GM12878 (cell line): ENCODE results near the gene RAB33A. TPM values are rescaled to one million over a fixed set of nuclear protein-coding genes. Genes with fewer than 3 reads are reported as not detected.

ENCODE experiments used
- ATAC-seq: fragments of 200-7000 bp; cut with Tn5 transposase; 3 replicates; pipeline ENCODE4 v1.9.1; 2020; ENCODE audit warnings: mild to moderate bottlenecking, moderate library complexity
- BruUV-seq: library from RNA; stranded (reverse); fragments of 400-500 nt; replicated peaks from 2 replicates; lab custom pipeline; 2021; lab: Mats Ljungman, UMichigan
- CTCF ChIA-PET: fragments of 300-600 bp; sonication (Branson Sonifier 250); formaldehyde crosslinking; extraction: SDS; loops from one replicate; lab custom pipeline; 2021; ENCODE audit warnings: inconsistent platforms; lab: Yijun Ruan, JAX
- POLR2A ChIA-PET: fragments of 350-600 bp; formaldehyde crosslinking; extraction: SDS; loops from one replicate; lab custom pipeline; 2021; ENCODE audit warnings: inconsistent platforms; lab: Charles Lee
- RAD21 ChIA-PET: fragments of 300-600 bp; sonication (Branson Sonifier 250); formaldehyde crosslinking; loops from one replicate; lab custom pipeline; 2023; ENCODE audit warnings: antibody characterized with exemption; ENCODE audit not compliant: unreplicated experiment; lab: Charles Lee
- SMC1A ChIA-PET: fragments of 300-600 bp; sonication (Branson Sonifier 250); formaldehyde crosslinking; loops from one replicate; lab custom pipeline; 2023; ENCODE audit not compliant: unreplicated experiment, uncharacterized antibody; lab: Charles Lee
- DNase-seq: peaks from one replicate; pipeline ENCODE4 v3.0.0-alpha.2; 2011; ENCODE audit warnings: low read depth, low spot score
- FAIRE-seq: peaks from 3 replicates; lab custom pipeline; 2011; peaks lifted over from hg19 to GRCh38; lab: Jason Lieb, UNC
- H2AFZ ChIP-seq: 2 replicates; pipeline ENCODE4 v1.6.0; 2011; ENCODE audit warnings: low read depth, low read length, control low read depth; ENCODE audit not compliant: control insufficient read depth
- H3K27ac ChIP-seq: 2 replicates; pipeline ENCODE4 v1.5.1; 2011; ENCODE audit warnings: control low read depth; ENCODE audit not compliant: control insufficient read depth, insufficient read depth
- H3K27me3 ChIP-seq, 2 experiments: replicated peaks in 1 of 2; 2 replicates each; pipeline versions ENCODE4 v1.6.0 to v1.6.1; 2011; ENCODE audit warnings: low read length in 1 of 2; ENCODE audit not compliant: control insufficient read depth in 2 of 2, insufficient read depth in 2 of 2
- H3K36me3 ChIP-seq, 2 experiments: 2 replicates each; pipeline ENCODE4 v1.5.1; 2011; ENCODE audit warnings: low read length in 1 of 2; ENCODE audit not compliant: control insufficient read depth in 2 of 2, insufficient read depth in 2 of 2
- H3K4me1 ChIP-seq: 2 replicates; pipeline ENCODE4 v1.6.1; 2011; ENCODE audit warnings: mild to moderate bottlenecking, low read length, moderate library complexity, mixed read lengths; ENCODE audit not compliant: control insufficient read depth, insufficient read depth
- H3K4me2 ChIP-seq: 2 replicates; pipeline ENCODE4 v1.6.0; 2011; ENCODE audit warnings: control low read depth; ENCODE audit not compliant: control insufficient read depth, insufficient read depth
- H3K4me3 ChIP-seq: fragments of 200-600 bp; sonication (generic); 2 replicates; pipeline ENCODE4 v1.5.1; 2016
- H3K79me2 ChIP-seq: 2 replicates; pipeline ENCODE4 v1.6.0; 2011; ENCODE audit warnings: low read length; ENCODE audit not compliant: control insufficient read depth, insufficient read depth
- H3K9ac ChIP-seq: 2 replicates; pipeline ENCODE4 v1.8.0; 2011; ENCODE audit warnings: low read length, control low read depth, mixed read lengths; ENCODE audit not compliant: control insufficient read depth, insufficient read depth
- H3K9me3 ChIP-seq: replicated peaks from 3 replicates; pipeline ENCODE4 v1.5.1; 2011; ENCODE audit warnings: mild to moderate bottlenecking, low read length; ENCODE audit not compliant: control insufficient read depth, insufficient read depth
- H4K20me1 ChIP-seq: 2 replicates; pipeline ENCODE4 v1.6.0; 2011; ENCODE audit not compliant: control insufficient read depth, insufficient read depth
- CBFB ChIP-seq: IDR thresholded peaks from 2 replicates; pipeline ENCODE4 v1.6.1; 2016; ENCODE audit warnings: antibody characterized with exemption, low read depth
- ETV6 ChIP-seq, 2 experiments: fragments of 450-650 bp in 1 of 2; IDR thresholded peaks in 1 of 2; conservative IDR thresholded peaks in 1 of 2; 2 replicates each; pipeline ENCODE4 v1.6.1; 2014; ENCODE audit warnings: antibody characterized with exemption in 1 of 2, borderline replicate concordance in 1 of 2, low read depth in 1 of 2, mild to moderate bottlenecking in 1 of 2, moderate library complexity in 1 of 2
- MTA2 ChIP-seq: fragments of 450-650 bp; IDR thresholded peaks from 2 replicates; pipeline ENCODE4 v1.6.1; 2016; ENCODE audit warnings: low read depth, mild to moderate bottlenecking, moderate library complexity
- NFIC ChIP-seq: IDR thresholded peaks from 2 replicates; pipeline ENCODE4 v1.6.1; 2012; ENCODE audit warnings: low read depth, mild to moderate bottlenecking, inconsistent platforms, low read length, moderate library complexity
- POLR2A ChIP-seq: IDR thresholded peaks from 2 replicates; pipeline ENCODE4 v1.6.1; 2011; ENCODE audit warnings: low read depth, mild to moderate bottlenecking, low read length
- RAD51 ChIP-seq: fragments of 450-650 bp; IDR thresholded peaks from 2 replicates; pipeline ENCODE4 v1.6.1; 2016; ENCODE audit warnings: moderate library complexity, mild to moderate bottlenecking, inconsistent platforms
- RBBP5 ChIP-seq: fragments of 200-600 bp; sonication (generic); conservative IDR thresholded peaks from 2 replicates; pipeline ENCODE4 v1.6.1; 2016
- RELA ChIP-seq: fragments of 450-650 bp; IDR thresholded peaks from 2 replicates; pipeline ENCODE4 v1.8.0; 2014; ENCODE audit warnings: borderline replicate concordance; ENCODE audit not compliant: partially characterized antibody
- RFX5 ChIP-seq: IDR thresholded peaks from 2 replicates; pipeline ENCODE4 v1.6.1; 2011; ENCODE audit warnings: low read depth, low read length, improper control_type of control experiment
- SREBF2 ChIP-seq: IDR thresholded peaks from 2 replicates; pipeline ENCODE4 v1.6.1; 2012; ENCODE audit warnings: mild to moderate bottlenecking, low read length
- WRNIP1 ChIP-seq: IDR thresholded peaks from 2 replicates; pipeline ENCODE4 v1.6.1; 2011; ENCODE audit warnings: low read depth, low read length, improper control_type of control experiment, borderline replicate concordance
- ZBED1 ChIP-seq: IDR thresholded peaks from 2 replicates; pipeline ENCODE4 v1.6.1; 2016; ENCODE audit warnings: borderline replicate concordance
- WGBS: methylation state at CpG from one replicate; pipeline ENCODE4 v1.1.6; 2016; ENCODE audit warnings: low lambda C conversion rate; ENCODE audit not compliant: insufficient replicate concordance, insufficient coverage; ENCODE audit errors: missing lambda C conversion rate; 5-methylcytosine and 5-hydroxymethylcytosine counted together
- in situ Hi-C: fragments of 300-500 bp; cut with MboI; formaldehyde crosslinking; loops from 9 replicates; pipeline ENCODE4 v1.14.3; 2018; ENCODE audit warnings: mixed read lengths
- intact Hi-C: fragments of 100-400 bp; cut with micrococcal nuclease; formaldehyde crosslinking; loops from one replicate; pipeline ENCODE4 v1.14.2; 2022; ENCODE audit not compliant: unreplicated experiment
- polyA plus RNA-seq, 11 experiments: library from polyadenylated mRNA; depleted of rRNA in 4 of 11; unstranded in 6 of 11; stranded (reverse) in 5 of 11; fragments of >200 nt; fragmentation: Nextera tagmentation in 4 of 11; fragmentation: Illumina TruSeq in 1 of 11; extraction: Ambion mirVana in 4 of 11; extraction: Trizol in 1 of 11; gene quantifications; 1 replicate in 1 of 11; 2 replicates in 10 of 11; pipeline versions ENCODE4 v1.2.1 to v1.2.3, GENCODE V29; 2011 to 2016; ENCODE audit warnings: inconsistent platforms in 2 of 11, missing spikeins in 2 of 11, low read depth in 1 of 11
- total RNA-seq, 4 experiments: library from RNA; depleted of rRNA in 3 of 4; stranded (reverse); fragments of >200 nt in 3 of 4; fragmentation: Illumina TruSeq in 1 of 4; extraction: Trizol in 1 of 4; gene quantifications; 2 replicates each; pipeline versions ENCODE4 v1.2.1 to v1.2.3, GENCODE V29; 2013 to 2021
- TF ChIP-seq, protein P1 (sequence below): fragments of 450-650 bp; IDR thresholded peaks from 2 replicates; pipeline ENCODE4 v1.6.1; 2018; ENCODE audit warnings: mild to moderate bottlenecking, low read depth, moderate library complexity; ENCODE audit not compliant: partially characterized antibody
- TF ChIP-seq, protein P2 (sequence below): IDR thresholded peaks from 2 replicates; pipeline ENCODE4 v1.6.1; 2011; ENCODE audit warnings: low read depth, mild to moderate bottlenecking, low read length, moderate library complexity, borderline replicate concordance; ENCODE audit errors: extremely low read depth
- TF ChIP-seq, protein P3 (sequence below): fragments of 450-650 bp; IDR thresholded peaks from 2 replicates; pipeline ENCODE4 v1.6.1; 2016; ENCODE audit warnings: mild to moderate bottlenecking, moderate library complexity, borderline replicate concordance
- TF ChIP-seq, protein P4 (sequence below): IDR thresholded peaks from 2 replicates; pipeline ENCODE4 v1.6.1; 2012; ENCODE audit warnings: low read depth, low read length, improper control_type of control experiment

Gene RAB33A
- total and polyA plus RNA-seq, 10 of the 15 experiments (the other 5 are each of a cell fraction or from before 2014, with no cell fraction given), result 6.3 to 67.3 (median 33.4) TPM

DNA sequence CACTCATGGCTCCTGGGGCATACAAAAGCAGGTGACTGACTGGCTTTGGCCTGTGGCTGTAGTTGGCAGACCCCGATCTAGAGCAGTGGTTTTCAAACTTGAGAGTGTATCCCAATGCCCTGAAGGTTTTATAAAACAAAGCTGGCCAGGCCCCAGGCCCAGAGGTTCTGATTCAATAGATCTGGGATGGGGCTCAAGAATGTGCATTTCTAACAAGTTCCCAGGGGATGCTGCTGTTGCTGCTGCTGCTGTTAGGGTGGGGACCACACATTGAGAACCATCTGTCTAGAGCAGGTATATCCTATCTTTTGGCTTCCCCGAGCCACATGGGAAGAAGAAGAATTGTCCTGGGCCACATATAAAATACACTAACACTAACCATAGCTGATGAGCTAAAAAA, 13.5 kb upstream of the RAB33A start (continued):
- TF ChIP-seq SREBF2 (no peak), CBFB (no peak), RAD51 (no peak), NFIC (no peak), RELA (no peak)
- TF ChIP-seq, protein P1, sequence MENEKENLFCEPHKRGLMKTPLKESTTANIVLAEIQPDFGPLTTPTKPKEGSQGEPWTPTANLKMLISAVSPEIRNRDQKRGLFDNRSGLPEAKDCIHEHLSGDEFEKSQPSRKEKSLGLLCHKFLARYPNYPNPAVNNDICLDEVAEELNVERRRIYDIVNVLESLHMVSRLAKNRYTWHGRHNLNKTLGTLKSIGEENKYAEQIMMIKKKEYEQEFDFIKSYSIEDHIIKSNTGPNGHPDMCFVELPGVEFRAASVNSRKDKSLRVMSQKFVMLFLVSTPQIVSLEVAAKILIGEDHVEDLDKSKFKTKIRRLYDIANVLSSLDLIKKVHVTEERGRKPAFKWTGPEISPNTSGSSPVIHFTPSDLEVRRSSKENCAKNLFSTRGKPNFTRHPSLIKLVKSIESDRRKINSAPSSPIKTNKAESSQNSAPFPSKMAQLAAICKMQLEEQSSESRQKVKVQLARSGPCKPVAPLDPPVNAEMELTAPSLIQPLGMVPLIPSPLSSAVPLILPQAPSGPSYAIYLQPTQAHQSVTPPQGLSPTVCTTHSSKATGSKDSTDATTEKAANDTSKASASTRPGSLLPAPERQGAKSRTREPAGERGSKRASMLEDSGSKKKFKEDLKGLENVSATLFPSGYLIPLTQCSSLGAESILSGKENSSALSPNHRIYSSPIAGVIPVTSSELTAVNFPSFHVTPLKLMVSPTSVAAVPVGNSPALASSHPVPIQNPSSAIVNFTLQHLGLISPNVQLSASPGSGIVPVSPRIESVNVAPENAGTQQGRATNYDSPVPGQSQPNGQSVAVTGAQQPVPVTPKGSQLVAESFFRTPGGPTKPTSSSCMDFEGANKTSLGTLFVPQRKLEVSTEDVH, result no peak

DNA sequence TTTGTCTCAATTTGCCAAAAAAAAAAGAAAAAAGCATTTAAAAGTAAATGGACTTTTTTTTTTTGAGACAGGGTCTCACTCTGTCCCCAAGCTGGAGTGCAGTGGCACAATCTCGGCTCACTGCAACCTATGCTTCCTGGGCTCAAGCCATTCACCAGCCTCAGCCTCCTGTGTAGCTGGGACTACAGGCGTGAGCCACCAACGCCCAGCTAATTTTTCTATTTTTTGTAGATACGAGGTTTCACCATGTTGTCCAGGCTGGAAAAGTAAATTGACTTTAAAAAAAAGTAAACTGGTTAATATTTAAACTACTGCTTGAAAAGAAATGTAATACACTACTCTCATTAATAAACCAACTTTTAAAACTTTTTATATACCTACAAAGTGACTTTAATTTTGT, 12.0 kb upstream of the RAB33A start:
- no TSS peak for BruUV-seq
- ChIA-PET RAD21 (interaction anchor here (0.7 to 1.5 kb wide), 4 partner anchors 14 to 99 kb away, joined by 3 to 6 read pairs (median 4); no protein-coding TSS in a partner anchor), SMC1A (interaction anchor here (0.9 to 3.2 kb wide), 8 partner anchors 14 to 80 kb away, joined by 3 to 11 read pairs (median 3); no protein-coding TSS in a partner anchor), POLR2A (interaction anchor here (0.6 kb wide), 1 partner anchor 321 kb away, joined by 3 read pairs; no protein-coding TSS in a partner anchor), CTCF (interaction anchor here (1.0 to 1.8 kb wide), 4 partner anchors 10 to 80 kb away, joined by 3 to 7 read pairs (median 4); no protein-coding TSS in a partner anchor)
- DNase-seq, result no peak
- WGBS, result 69% methylated on average over 4 of the region's 4 CpGs
- Histone ChIP-seq H4K20me1 (no peaks in the 10 kb centered on the region), H3K4me2 (no peak overlapping the region), H3K27me3 (no peaks in the 10 kb centered on the region), H3K36me3 (0 out of 4 replicates have a peak, but pooled peaks cover 0 to 3% of the 10 kb centered on the region in 2 experiments), H3K4me1 (no peaks in the 10 kb centered on the region), H3K4me3 (no peak overlapping the region), H3K79me2 (peaks cover 24% of the 10 kb centered on the region), H3K27ac (no peak overlapping the region), H3K9me3 (no peaks in the 10 kb centered on the region), H3K9ac (no peak overlapping the region), H2AFZ (no peak overlapping the region)
- ATAC-seq, result peak; percentile 55; the same call in 2 of the 3 replicates
- in situ Hi-C loops, result no loop called here
- no peak for FAIRE-seq
- intact Hi-C loops, result no loop called here
- TF ChIP-seq, protein P2, sequence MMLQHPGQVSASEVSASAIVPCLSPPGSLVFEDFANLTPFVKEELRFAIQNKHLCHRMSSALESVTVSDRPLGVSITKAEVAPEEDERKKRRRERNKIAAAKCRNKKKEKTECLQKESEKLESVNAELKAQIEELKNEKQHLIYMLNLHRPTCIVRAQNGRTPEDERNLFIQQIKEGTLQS, result no peak
- TF ChIP-seq ETV6 (conservative IDR thresholded peaks at IDR 0.05 in 1 of 2, IDR thresholded peaks at IDR 0.05 in 1 of 2; ENCODE audit: borderline replicate concordance in 1 of 2, low read depth in 1 of 2), result no peak
- TF ChIP-seq RFX5, result no peak
- TF ChIP-seq RBBP5, result no peak
- TF ChIP-seq, protein P3, sequence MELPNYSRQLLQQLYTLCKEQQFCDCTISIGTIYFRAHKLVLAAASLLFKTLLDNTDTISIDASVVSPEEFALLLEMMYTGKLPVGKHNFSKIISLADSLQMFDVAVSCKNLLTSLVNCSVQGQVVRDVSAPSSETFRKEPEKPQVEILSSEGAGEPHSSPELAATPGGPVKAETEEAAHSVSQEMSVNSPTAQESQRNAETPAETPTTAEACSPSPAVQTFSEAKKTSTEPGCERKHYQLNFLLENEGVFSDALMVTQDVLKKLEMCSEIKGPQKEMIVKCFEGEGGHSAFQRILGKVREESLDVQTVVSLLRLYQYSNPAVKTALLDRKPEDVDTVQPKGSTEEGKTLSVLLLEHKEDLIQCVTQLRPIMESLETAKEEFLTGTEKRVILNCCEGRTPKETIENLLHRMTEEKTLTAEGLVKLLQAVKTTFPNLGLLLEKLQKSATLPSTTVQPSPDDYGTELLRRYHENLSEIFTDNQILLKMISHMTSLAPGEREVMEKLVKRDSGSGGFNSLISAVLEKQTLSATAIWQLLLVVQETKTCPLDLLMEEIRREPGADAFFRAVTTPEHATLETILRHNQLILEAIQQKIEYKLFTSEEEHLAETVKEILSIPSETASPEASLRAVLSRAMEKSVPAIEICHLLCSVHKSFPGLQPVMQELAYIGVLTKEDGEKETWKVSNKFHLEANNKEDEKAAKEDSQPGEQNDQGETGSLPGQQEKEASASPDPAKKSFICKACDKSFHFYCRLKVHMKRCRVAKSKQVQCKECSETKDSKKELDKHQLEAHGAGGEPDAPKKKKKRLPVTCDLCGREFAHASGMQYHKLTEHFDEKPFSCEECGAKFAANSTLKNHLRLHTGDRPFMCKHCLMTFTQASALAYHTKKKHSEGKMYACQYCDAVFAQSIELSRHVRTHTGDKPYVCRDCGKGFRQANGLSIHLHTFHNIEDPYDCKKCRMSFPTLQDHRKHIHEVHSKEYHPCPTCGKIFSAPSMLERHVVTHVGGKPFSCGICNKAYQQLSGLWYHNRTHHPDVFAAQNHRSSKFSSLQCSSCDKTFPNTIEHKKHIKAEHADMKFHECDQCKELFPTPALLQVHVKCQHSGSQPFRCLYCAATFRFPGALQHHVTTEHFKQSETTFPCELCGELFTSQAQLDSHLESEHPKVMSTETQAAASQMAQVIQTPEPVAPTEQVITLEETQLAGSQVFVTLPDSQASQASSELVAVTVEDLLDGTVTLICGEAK, result no peak
- no peak for TF ChIP-seq WRNIP1
- TF ChIP-seq MTA2, result no peak
- TF ChIP-seq ZBED1, result no peak
- TF ChIP-seq POLR2A, result no peak
- TF ChIP-seq, protein P4, sequence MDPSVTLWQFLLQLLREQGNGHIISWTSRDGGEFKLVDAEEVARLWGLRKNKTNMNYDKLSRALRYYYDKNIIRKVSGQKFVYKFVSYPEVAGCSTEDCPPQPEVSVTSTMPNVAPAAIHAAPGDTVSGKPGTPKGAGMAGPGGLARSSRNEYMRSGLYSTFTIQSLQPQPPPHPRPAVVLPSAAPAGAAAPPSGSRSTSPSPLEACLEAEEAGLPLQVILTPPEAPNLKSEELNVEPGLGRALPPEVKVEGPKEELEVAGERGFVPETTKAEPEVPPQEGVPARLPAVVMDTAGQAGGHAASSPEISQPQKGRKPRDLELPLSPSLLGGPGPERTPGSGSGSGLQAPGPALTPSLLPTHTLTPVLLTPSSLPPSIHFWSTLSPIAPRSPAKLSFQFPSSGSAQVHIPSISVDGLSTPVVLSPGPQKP, result no peak
